Hepatocyte (in vitro differentiated cells): Measurements from ENCODE around the gene SULT1E1. TPM values are rescaled to one million over a fixed set of nuclear protein-coding genes. Genes with fewer than 3 reads are reported as not detected.

Source experiments
- DNase-seq: peaks from one replicate; pipeline ENCODE4 v3.0.0-alpha.2; 2016; ENCODE audit warnings: low spot score
- H2AFZ ChIP-seq: fragments of 200-600 bp; sonication (generic); 2 replicates; pipeline ENCODE4 v1.6.0; 2016; ENCODE audit warnings: antibody characterized with exemption, mild to moderate bottlenecking
- H3K27ac ChIP-seq: fragments of 200-600 bp; sonication (generic); 2 replicates; pipeline ENCODE4 v1.5.1; 2016; ENCODE audit warnings: mild to moderate bottlenecking
- H3K27me3 ChIP-seq: fragments of 200-600 bp; sonication (generic); 2 replicates; pipeline ENCODE4 v1.6.1; 2016
- H3K36me3 ChIP-seq: fragments of 200-600 bp; sonication (generic); replicated peaks from 2 replicates; pipeline ENCODE4 v1.5.1; 2016; ENCODE audit warnings: low read depth; ENCODE audit not compliant: insufficient read depth
- H3K4me1 ChIP-seq: fragments of 200-600 bp; sonication (generic); 2 replicates; pipeline ENCODE4 v1.5.1; 2016; ENCODE audit warnings: mild to moderate bottlenecking, moderate library complexity; ENCODE audit not compliant: insufficient read depth
- H3K4me2 ChIP-seq: fragments of 200-600 bp; sonication (generic); 2 replicates; pipeline ENCODE4 v1.6.0; 2016
- H3K4me3 ChIP-seq: fragments of 200-600 bp; sonication (generic); 2 replicates; pipeline ENCODE4 v1.5.1; 2016; ENCODE audit warnings: mild to moderate bottlenecking
- H3K79me2 ChIP-seq: fragments of 200-600 bp; sonication (generic); 2 replicates; pipeline ENCODE4 v1.6.0; 2017; ENCODE audit warnings: mild to moderate bottlenecking
- H3K9me2 ChIP-seq: fragments of 200-600 bp; sonication (generic); replicated peaks from 2 replicates; pipeline ENCODE4 v1.6.0; 2017; ENCODE audit warnings: mild to moderate bottlenecking; ENCODE audit not compliant: insufficient read depth
- H3K9me3 ChIP-seq: fragments of 200-600 bp; sonication (generic); 2 replicates; pipeline ENCODE4 v1.5.1; 2016; ENCODE audit warnings: low read depth, mild to moderate bottlenecking
- H4K20me1 ChIP-seq: fragments of 200-600 bp; sonication (generic); 2 replicates; pipeline ENCODE4 v1.6.0; 2016; ENCODE audit warnings: mild to moderate bottlenecking; ENCODE audit not compliant: insufficient read depth, poor library complexity, severe bottlenecking
- EZH2 ChIP-seq: fragments of 200-600 bp; sonication (generic); IDR thresholded peaks from 2 replicates; pipeline ENCODE4 v1.6.1; 2016; ENCODE audit warnings: antibody characterized with exemption, mild to moderate bottlenecking, borderline replicate concordance
- EZH2phosphoT487 ChIP-seq: fragments of 200-600 bp; sonication (generic); IDR thresholded peaks from one replicate; pipeline ENCODE4 v1.6.1; 2018; ENCODE audit warnings: antibody characterized with exemption, mild to moderate bottlenecking, low read depth, moderate library complexity; ENCODE audit not compliant: unreplicated experiment, severe bottlenecking
- WGBS: methylation state at CpG from one replicate; pipeline ENCODE4 v1.1.6; 2016; ENCODE audit warnings: low lambda C conversion rate; ENCODE audit errors: missing lambda C conversion rate; 5-methylcytosine and 5-hydroxymethylcytosine counted together
- polyA plus RNA-seq: library from polyadenylated mRNA; unstranded; fragments of >200 nt; fragmentation: Nextera tagmentation; extraction: Ambion mirVana; gene quantifications from 2 replicates; pipeline ENCODE4 v1.2.1, GENCODE V29; 2016
- total RNA-seq: library from RNA; depleted of rRNA; stranded (reverse); fragments of >200 nt; gene quantifications from 2 replicates; pipeline ENCODE4 v1.2.3, GENCODE V29; 2014
- TF ChIP-seq, protein P1 (sequence below): fragments of 200-600 bp; sonication (generic); IDR thresholded peaks from 2 replicates; pipeline ENCODE4 v1.5.1; 2016; ENCODE audit warnings: antibody characterized with exemption, mild to moderate bottlenecking; ENCODE audit not compliant: poor library complexity

The SULT1E1 gene
- total and polyA plus RNA-seq, 2 experiments from 2014 or later, result 42.1 to 72.5 TPM

DNA sequence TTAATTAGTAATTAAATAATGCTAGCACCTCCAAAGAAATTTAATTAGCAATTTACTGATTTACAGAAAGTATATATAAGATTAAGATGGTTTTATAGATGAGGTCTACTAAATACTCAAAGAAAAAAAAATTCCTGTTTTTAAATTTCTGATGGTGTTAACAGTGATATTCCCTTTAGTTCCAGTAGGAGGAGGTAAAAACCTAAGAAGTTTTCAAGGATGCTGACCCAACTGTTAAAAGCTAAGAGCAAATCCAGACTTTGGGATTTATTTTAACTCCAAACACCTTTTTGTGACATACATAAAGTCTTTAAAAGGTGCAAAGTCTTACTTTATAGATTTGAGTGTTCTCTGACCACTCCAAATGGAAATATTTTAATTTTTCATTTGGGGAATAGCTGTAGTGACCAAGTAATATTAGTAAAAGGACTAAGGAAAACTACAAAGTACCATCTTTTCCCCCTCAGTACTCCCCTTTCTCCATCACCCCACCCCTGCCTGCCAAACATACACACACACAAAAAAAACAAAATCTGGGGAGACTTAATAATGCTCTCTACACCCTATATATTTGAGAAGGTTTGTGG lies 36.7 kb upstream of the SULT1E1 start:
- Histone ChIP-seq H2AFZ (no peak overlapping the region), H3K4me1 (no peaks in the 10 kb centered on the region), H3K4me2 (no peak overlapping the region), H3K79me2 (no peaks in the 10 kb centered on the region), H3K27ac (no peak overlapping the region), H4K20me1 (no peaks in the 10 kb centered on the region), H3K36me3 (no peaks in the 10 kb centered on the region), H3K27me3 (no peaks in the 10 kb centered on the region), H3K4me3 (no peak overlapping the region), H3K9me2 (no peaks in the 10 kb centered on the region), H3K9me3 (no peaks in the 10 kb centered on the region)
- TF ChIP-seq EZH2, result no peak
- TF ChIP-seq, protein P1, sequence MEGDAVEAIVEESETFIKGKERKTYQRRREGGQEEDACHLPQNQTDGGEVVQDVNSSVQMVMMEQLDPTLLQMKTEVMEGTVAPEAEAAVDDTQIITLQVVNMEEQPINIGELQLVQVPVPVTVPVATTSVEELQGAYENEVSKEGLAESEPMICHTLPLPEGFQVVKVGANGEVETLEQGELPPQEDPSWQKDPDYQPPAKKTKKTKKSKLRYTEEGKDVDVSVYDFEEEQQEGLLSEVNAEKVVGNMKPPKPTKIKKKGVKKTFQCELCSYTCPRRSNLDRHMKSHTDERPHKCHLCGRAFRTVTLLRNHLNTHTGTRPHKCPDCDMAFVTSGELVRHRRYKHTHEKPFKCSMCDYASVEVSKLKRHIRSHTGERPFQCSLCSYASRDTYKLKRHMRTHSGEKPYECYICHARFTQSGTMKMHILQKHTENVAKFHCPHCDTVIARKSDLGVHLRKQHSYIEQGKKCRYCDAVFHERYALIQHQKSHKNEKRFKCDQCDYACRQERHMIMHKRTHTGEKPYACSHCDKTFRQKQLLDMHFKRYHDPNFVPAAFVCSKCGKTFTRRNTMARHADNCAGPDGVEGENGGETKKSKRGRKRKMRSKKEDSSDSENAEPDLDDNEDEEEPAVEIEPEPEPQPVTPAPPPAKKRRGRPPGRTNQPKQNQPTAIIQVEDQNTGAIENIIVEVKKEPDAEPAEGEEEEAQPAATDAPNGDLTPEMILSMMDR, result peak; percentile 58
- DNase-seq, result no peak

DNA sequence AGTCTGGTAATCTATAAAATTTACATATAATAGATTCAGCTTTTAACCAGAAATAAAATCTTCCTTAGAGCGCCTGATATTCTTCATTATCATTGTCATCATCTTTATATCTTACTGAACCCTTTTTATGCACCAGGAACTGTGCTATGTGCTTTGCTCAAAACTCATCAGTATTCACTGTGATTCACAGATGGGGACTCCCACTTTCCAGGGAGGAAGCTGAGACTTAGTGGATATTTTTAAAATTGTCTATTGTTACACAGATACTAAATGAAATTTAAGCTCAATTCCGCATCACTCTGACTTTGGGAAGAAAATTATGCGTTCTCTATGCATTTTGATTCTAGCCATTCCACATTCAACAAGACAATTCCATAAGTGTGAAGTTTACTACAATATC lies 34.8 kb upstream of the SULT1E1 start:
- H3K9me2 ChIP-seq, result no peaks in the 10 kb centered on the region
- peak overlapping the region; percentile 19 for H3K4me2 ChIP-seq
- H3K27me3 ChIP-seq, result no peaks in the 10 kb centered on the region
- DNase-seq, result no peak
- no peaks in the 10 kb centered on the region for H3K36me3 ChIP-seq
- H4K20me1 ChIP-seq, result no peaks in the 10 kb centered on the region
- no peak for TF ChIP-seq EZH2phosphoT487
- TF ChIP-seq EZH2, result no peak
- TF ChIP-seq, protein P1, result no peak
- no peaks in the 10 kb centered on the region for H3K9me3 ChIP-seq
- H3K4me3 ChIP-seq, result no peak overlapping the region
- no peaks in the 10 kb centered on the region for H3K79me2 ChIP-seq
- 91% methylated on average over 3 of the region's 3 CpGs for WGBS
- no peak overlapping the region for H3K27ac ChIP-seq
- H3K4me1 ChIP-seq, result no peaks in the 10 kb centered on the region
- H2AFZ ChIP-seq, result peak overlapping the region; percentile 1

DNA sequence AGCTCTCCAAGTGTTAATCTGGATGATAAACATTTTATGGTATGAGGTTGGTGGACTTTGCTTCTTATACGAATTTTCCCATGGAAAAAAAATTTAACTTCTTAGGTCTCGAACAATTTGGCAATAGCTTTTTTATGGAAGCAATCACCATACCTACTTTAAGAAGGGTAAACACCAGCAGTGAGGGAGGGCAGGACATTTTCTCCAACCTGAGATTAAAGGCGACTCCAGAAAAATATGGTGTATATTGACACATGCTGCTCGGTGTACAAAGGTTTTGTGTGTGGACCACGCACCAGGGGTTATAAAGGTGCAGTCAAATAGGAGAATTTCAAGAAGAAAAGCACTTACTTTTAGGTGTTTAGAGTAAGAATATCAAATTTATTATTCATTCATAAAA lies 34.2 kb upstream of the SULT1E1 start:
- no peaks in the 10 kb centered on the region for H3K79me2 ChIP-seq
- H3K4me1 ChIP-seq, result no peaks in the 10 kb centered on the region
- H3K27ac ChIP-seq, result no peak overlapping the region
- no peak overlapping the region for H3K4me3 ChIP-seq
- DNase-seq, result peak; percentile 30
- no peaks in the 10 kb centered on the region for H3K9me3 ChIP-seq
- no peaks in the 10 kb centered on the region for H3K36me3 ChIP-seq
- no peaks in the 10 kb centered on the region for H3K9me2 ChIP-seq
- no peak overlapping the region for H2AFZ ChIP-seq
- WGBS, result 39% methylated on average over 5 of the region's 5 CpGs
- peak overlapping the region; percentile 19 for H3K4me2 ChIP-seq
- no peaks in the 10 kb centered on the region for H3K27me3 ChIP-seq
- TF ChIP-seq EZH2 (no peak), EZH2phosphoT487 (no peak)
- TF ChIP-seq, protein P1, result no peak
- no peaks in the 10 kb centered on the region for H4K20me1 ChIP-seq

DNA sequence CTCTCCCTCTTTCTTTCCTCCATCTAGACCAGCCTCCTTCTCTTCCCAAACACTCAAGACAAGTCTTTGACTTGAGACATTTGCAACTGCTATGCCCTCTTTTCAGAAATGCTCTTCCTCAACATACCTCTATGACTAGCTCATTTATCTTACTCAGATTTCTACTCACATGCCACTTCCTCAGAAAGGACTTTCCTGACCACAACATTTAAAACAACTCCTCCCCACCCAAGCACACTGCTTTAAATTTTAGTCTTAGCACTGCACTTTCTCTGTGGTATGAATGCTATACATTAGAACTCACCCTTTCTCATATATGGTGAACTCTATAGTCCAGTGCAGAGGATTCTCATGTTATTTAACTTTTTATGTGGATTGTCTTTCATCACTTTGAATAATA lies 28.4 kb upstream of the SULT1E1 start:
- TF ChIP-seq EZH2 (no peak), EZH2phosphoT487 (no peak)
- TF ChIP-seq, protein P1, result no peak

More for the DNA sequence above, 28.4 kb upstream of the SULT1E1 start:
- no peaks in the 10 kb centered on the region for H3K36me3 ChIP-seq
- no peak for DNase-seq
- H3K4me3 ChIP-seq, result no peak overlapping the region
- H3K79me2 ChIP-seq, result no peaks in the 10 kb centered on the region
- H3K9me2 ChIP-seq, result no peaks in the 10 kb centered on the region
- H2AFZ ChIP-seq, result no peak overlapping the region
- no peak overlapping the region for H3K4me2 ChIP-seq
- H3K9me3 ChIP-seq, result no peaks in the 10 kb centered on the region
- no peaks in the 10 kb centered on the region for H3K27me3 ChIP-seq
- no peak overlapping the region for H3K27ac ChIP-seq
- H4K20me1 ChIP-seq, result no peaks in the 10 kb centered on the region
- H3K4me1 ChIP-seq, result no peaks in the 10 kb centered on the region
